Measurements from ENCODE around the gene MYO10.

The MYO10 gene

DNA sequence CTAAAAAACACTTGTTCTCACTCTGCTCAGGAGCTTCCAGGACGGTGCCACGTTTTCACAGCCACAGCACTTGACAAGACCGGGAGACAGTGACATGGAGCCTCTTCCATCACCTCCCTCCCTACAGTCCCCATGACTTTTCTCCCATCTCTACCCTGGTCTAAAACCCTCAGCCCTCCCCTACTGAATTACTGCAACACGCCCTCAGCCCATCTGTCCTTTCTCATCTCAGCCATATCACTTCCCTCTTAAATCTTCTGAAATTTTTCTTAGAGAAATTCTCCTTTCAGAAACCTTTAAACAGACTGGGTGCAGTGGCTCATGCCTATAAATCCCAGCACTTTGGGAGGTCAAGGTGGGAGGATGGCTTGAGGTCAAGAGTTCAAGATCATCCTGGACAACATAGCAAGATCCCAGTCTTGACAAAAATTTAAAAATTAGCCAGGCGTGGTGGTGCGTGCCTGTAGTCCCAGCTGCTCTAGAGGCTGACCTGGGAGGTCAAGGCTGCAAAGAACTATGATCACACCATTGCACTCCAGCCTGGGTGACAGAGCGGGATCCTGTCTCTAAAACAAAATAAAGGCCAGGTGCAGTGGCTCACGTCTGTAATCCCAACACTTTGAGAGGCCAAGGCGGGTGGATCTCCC lies 125.8 kb downstream of the MYO10 start:
- Histone ChIP-seq H3K36me3 (ENCODE audit: control insufficient read depth in 2 of 2, insufficient read depth in 2 of 2, low read length in 2 of 2) (no peaks in the 10 kb centered on the region), H3K9me3 (ENCODE audit: control insufficient read depth in 2 of 2, low read length in 2 of 2) (no peaks in the 10 kb centered on the region), H3K27ac (ENCODE audit: low read length) (no peak overlapping the region), H3K4me1 (ENCODE audit: control insufficient read depth, insufficient read depth, low read length) (peaks cover 5% of the 10 kb centered on the region), H3K4me3 (ENCODE audit: low read length in 2 of 2) (peak overlapping the region in 1 of 2 donors; percentile 35), H3K9ac (ENCODE audit: low read length in 2 of 2) (no peak overlapping the region), H3K27me3 (ENCODE audit: control insufficient read depth in 1 of 2, insufficient read depth in 2 of 2, low read length in 2 of 2) (no peaks in the 10 kb centered on the region)

DNA sequence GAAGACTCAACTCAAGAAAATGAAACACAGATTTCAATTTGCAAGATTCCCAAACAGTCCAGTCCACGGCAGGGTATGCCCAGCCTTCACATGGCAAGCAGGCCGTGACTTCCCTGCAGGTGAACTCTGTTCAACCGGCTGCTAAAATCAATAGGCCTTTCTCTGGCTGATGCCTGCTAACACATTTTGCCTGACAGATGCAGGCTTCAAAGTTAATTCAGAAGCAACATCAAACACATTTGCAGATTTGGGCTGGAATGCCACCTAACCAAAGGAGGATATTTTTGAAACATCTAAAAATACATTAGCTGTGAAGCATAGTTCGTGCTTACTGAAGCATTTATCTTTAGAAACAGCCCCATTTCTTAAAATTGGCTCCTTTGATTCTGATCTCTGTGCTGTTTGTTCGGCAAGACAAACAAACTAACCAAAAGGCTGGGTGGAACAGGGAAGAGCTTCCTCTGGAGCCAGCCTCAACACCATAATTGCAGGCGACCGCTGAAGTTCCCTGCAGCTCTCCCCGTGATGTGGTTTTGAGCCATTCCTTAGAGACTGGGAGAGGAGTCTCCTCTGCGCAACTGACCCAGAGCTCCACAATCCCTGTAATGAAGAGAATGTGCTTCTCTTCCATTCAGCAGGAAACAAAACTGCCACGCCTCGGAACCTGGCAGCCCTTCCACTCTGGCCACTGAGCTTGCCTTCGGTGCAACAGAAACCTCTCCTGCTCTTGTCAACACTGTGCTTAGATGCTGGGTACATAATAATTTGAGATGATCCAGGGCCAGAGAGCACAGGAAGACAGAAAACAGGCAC lies 126.5 kb downstream of the MYO10 start:
- Histone ChIP-seq H3K9me3 (ENCODE audit: control insufficient read depth in 2 of 2, low read length in 2 of 2) (no peaks in the 10 kb centered on the region), H3K36me3 (ENCODE audit: control insufficient read depth in 2 of 2, insufficient read depth in 2 of 2, low read length in 2 of 2) (no peaks in the 10 kb centered on the region), H3K4me3 (ENCODE audit: low read length in 2 of 2) (peak overlapping the region in 1 of 2 donors; percentile 35), H3K9ac (ENCODE audit: low read length in 2 of 2) (no peak overlapping the region), H3K27ac (ENCODE audit: low read length) (no peak overlapping the region), H3K27me3 (ENCODE audit: control insufficient read depth in 1 of 2, insufficient read depth in 2 of 2, low read length in 2 of 2) (no peaks in the 10 kb centered on the region), H3K4me1 (ENCODE audit: control insufficient read depth, insufficient read depth, low read length) (peaks cover 5% of the 10 kb centered on the region)

- Histone ChIP-seq H3K9me3 (ENCODE audit: control insufficient read depth in 2 of 2, low read length in 2 of 2) (no peaks in the 10 kb centered on the region), H3K4me3 (ENCODE audit: low read length in 2 of 2) (no peak overlapping the region), H3K27me3 (ENCODE audit: control insufficient read depth in 1 of 2, insufficient read depth in 2 of 2, low read length in 2 of 2) (no peaks in the 10 kb centered on the region), H3K36me3 (ENCODE audit: control insufficient read depth in 2 of 2, insufficient read depth in 2 of 2, low read length in 2 of 2) (no peaks in the 10 kb centered on the region), H3K27ac (ENCODE audit: low read length) (no peak overlapping the region), H3K4me1 (ENCODE audit: control insufficient read depth, insufficient read depth, low read length) (peaks cover 5% of the 10 kb centered on the region), H3K9ac (ENCODE audit: low read length in 2 of 2) (no peak overlapping the region)
Measured at GRCh38 chr5:16809010-16809394, 127.1 kb downstream of the MYO10 start.

DNA sequence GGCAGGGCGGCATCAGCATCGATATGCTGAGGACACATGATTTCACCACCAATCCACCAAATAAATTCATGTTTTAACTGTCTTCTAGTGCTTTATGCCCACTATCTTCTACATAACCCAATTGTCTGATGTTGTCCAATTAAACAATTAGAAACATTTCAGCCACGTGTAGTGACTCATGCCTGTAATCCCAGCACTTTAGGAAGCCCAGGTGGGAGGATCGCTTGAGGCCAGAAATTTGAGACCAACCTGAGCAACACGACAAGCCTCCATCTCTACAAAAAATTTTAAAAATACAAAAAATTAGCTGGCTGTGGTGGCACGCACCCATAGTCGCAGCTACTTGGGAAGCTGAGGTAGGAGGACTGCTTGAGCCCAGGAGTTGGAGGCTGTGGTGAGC lies 128.1 kb downstream of the MYO10 start:
- Histone ChIP-seq H3K9me3 (ENCODE audit: control insufficient read depth in 2 of 2, low read length in 2 of 2) (no peaks in the 10 kb centered on the region), H3K9ac (ENCODE audit: low read length in 2 of 2) (no peak overlapping the region), H3K27me3 (ENCODE audit: control insufficient read depth in 1 of 2, insufficient read depth in 2 of 2, low read length in 2 of 2) (no peaks in the 10 kb centered on the region), H3K27ac (ENCODE audit: low read length) (no peak overlapping the region), H3K36me3 (ENCODE audit: control insufficient read depth in 2 of 2, insufficient read depth in 2 of 2, low read length in 2 of 2) (no peaks in the 10 kb centered on the region), H3K4me3 (ENCODE audit: low read length in 2 of 2) (no peak overlapping the region), H3K4me1 (ENCODE audit: control insufficient read depth, insufficient read depth, low read length) (peaks cover 5% of the 10 kb centered on the region)

GRCh38 chr5:16807547-16807864 lies 128.6 kb downstream of the MYO10 start:
- Histone ChIP-seq H3K9ac (ENCODE audit: low read length in 2 of 2) (no peak overlapping the region), H3K27me3 (ENCODE audit: control insufficient read depth in 1 of 2, insufficient read depth in 2 of 2, low read length in 2 of 2) (no peaks in the 10 kb centered on the region), H3K4me3 (ENCODE audit: low read length in 2 of 2) (no peak overlapping the region), H3K4me1 (ENCODE audit: control insufficient read depth, insufficient read depth, low read length) (peaks cover 5% of the 10 kb centered on the region), H3K36me3 (ENCODE audit: control insufficient read depth in 2 of 2, insufficient read depth in 2 of 2, low read length in 2 of 2) (no peaks in the 10 kb centered on the region), H3K27ac (ENCODE audit: low read length) (no peak overlapping the region), H3K9me3 (ENCODE audit: control insufficient read depth in 2 of 2, low read length in 2 of 2) (no peaks in the 10 kb centered on the region)

DNA sequence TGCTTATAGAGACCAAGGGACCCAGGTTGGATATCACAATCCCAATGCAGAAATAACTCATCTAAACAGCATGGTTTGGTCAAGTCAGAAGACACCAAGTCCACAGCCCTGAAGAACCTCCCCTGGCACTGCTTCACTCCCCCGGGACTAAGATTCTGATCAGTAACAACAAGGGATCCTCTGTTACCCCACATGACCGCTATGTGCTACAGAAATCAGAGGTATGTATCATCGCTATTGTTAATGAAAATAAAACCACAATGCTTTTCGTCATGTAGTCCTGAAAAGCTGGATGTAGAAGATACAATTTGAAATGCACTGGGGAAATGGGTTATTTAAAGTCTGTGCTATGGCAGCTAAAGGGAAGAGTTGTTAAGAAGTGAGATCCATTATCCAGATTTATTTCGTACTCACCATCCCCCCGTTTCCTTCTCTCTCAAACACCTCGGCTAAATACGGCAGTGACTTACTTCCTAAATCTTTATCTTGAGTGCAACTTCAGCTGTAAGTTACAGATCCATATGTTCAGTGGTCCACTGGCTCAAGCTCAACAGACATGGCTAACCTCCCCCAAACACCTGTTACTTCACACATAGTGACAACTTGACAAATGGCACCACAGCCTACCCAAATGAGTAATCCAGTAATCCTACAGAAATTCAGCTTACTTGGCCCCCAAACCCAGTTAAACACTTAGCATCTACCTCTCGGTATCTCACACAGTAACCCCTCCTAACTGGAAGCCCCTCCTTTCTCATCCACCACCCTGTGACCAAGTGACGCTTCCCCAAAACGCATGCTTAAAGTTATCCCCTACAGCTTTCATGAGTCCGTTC lies 129.2 kb downstream of the MYO10 start:
- Histone ChIP-seq H3K9ac (ENCODE audit: low read length in 2 of 2) (no peak overlapping the region), H3K4me3 (ENCODE audit: low read length in 2 of 2) (no peak overlapping the region), H3K27me3 (ENCODE audit: control insufficient read depth in 1 of 2, insufficient read depth in 2 of 2, low read length in 2 of 2) (no peaks in the 10 kb centered on the region), H3K36me3 (ENCODE audit: control insufficient read depth in 2 of 2, insufficient read depth in 2 of 2, low read length in 2 of 2) (no peaks in the 10 kb centered on the region), H3K27ac (ENCODE audit: low read length) (no peak overlapping the region), H3K9me3 (ENCODE audit: control insufficient read depth in 2 of 2, low read length in 2 of 2) (no peaks in the 10 kb centered on the region), H3K4me1 (ENCODE audit: control insufficient read depth, insufficient read depth, low read length) (peaks cover 5% of the 10 kb centered on the region)

- Histone ChIP-seq H3K27ac (ENCODE audit: low read length) (no peak overlapping the region), H3K4me3 (ENCODE audit: low read length in 2 of 2) (no peak overlapping the region), H3K36me3 (ENCODE audit: control insufficient read depth in 2 of 2, insufficient read depth in 2 of 2, low read length in 2 of 2) (no peaks in the 10 kb centered on the region), H3K9me3 (ENCODE audit: control insufficient read depth in 2 of 2, low read length in 2 of 2) (no peaks in the 10 kb centered on the region), H3K9ac (ENCODE audit: low read length in 2 of 2) (no peak overlapping the region), H3K27me3 (ENCODE audit: control insufficient read depth in 1 of 2, insufficient read depth in 2 of 2, low read length in 2 of 2) (no peaks in the 10 kb centered on the region), H3K4me1 (ENCODE audit: control insufficient read depth, insufficient read depth, low read length) (peaks cover 5% of the 10 kb centered on the region)
Measured at GRCh38 chr5:16805486-16805885, 130.6 kb downstream of the MYO10 start.

DNA sequence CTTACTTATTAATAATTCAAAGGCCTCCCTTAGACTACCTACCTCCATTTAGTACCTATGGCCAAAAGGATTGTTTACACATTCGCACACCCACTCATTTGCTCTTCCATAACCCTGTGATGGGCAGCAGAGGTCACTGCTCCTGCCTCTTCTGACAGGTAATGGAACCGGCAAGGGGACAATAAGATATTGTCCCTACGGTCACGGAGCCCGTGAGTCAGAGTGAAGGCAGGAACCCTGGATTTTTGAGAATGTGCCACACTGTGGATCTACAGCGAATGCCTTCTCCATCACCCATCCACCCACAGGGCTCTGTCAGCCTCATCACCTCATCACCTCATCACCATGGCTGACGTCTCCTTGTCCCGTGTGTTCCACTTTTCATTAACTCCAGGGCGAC lies 132.3 kb downstream of the MYO10 start:
- Histone ChIP-seq H3K27ac (ENCODE audit: low read length) (no peak overlapping the region), H3K4me3 (ENCODE audit: low read length in 2 of 2) (no peak overlapping the region), H3K27me3 (ENCODE audit: control insufficient read depth in 1 of 2, insufficient read depth in 2 of 2, low read length in 2 of 2) (no peaks in the 10 kb centered on the region), H3K9me3 (ENCODE audit: control insufficient read depth in 2 of 2, low read length in 2 of 2) (no peaks in the 10 kb centered on the region), H3K9ac (ENCODE audit: low read length in 2 of 2) (no peak overlapping the region), H3K36me3 (ENCODE audit: control insufficient read depth in 2 of 2, insufficient read depth in 2 of 2, low read length in 2 of 2) (no peaks in the 10 kb centered on the region), H3K4me1 (ENCODE audit: control insufficient read depth, insufficient read depth, low read length) (peaks cover 5% of the 10 kb centered on the region)

DNA sequence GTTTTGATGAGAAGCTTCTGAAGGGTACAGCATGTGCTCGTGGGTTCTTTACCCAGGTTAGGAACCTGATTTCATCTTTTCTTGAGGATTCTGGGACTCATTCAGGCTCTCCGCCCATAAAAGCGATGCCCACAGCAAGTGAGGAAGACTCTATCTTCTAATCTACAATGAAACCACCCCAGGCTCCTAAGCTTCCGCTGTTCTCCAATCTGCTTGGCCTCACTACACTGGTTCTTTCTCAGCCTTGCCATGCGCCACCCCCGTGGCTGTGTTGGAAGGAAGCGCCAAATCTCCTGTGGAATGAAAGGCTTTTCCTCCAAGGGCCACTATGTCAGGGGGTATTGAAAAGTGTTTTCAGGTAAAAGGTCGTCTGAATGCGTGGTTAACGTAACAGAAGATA lies 135.6 kb downstream of the MYO10 start:
- H3K27me3 ChIP-seq (ENCODE audit: control insufficient read depth in 1 of 2, insufficient read depth in 2 of 2, low read length in 2 of 2): no peaks in the 10 kb centered on the region
- H3K27ac ChIP-seq (ENCODE audit: low read length): no peak overlapping the region
- no peak overlapping the region for H3K4me3 ChIP-seq (ENCODE audit: low read length in 2 of 2)
- no peaks in the 10 kb centered on the region for H3K4me1 ChIP-seq (ENCODE audit: control insufficient read depth, insufficient read depth, low read length)
- H3K9me3 ChIP-seq (ENCODE audit: control insufficient read depth in 2 of 2, low read length in 2 of 2): no peaks in the 10 kb centered on the region
- H3K36me3 ChIP-seq (ENCODE audit: control insufficient read depth in 2 of 2, insufficient read depth in 2 of 2, low read length in 2 of 2): no peaks in the 10 kb centered on the region
- H3K9ac ChIP-seq (ENCODE audit: low read length in 2 of 2): no peak overlapping the region

GRCh38 chr5:16799796-16800195 lies 136.3 kb downstream of the MYO10 start:
- no peak overlapping the region for H3K27ac ChIP-seq (ENCODE audit: low read length)
- no peaks in the 10 kb centered on the region for H3K4me1 ChIP-seq (ENCODE audit: control insufficient read depth, insufficient read depth, low read length)
- no peaks in the 10 kb centered on the region for H3K27me3 ChIP-seq (ENCODE audit: control insufficient read depth in 1 of 2, insufficient read depth in 2 of 2, low read length in 2 of 2)
- H3K9me3 ChIP-seq (ENCODE audit: control insufficient read depth in 2 of 2, low read length in 2 of 2): no peaks in the 10 kb centered on the region
- H3K9ac ChIP-seq (ENCODE audit: low read length in 2 of 2): no peak overlapping the region
- no peak overlapping the region for H3K4me3 ChIP-seq (ENCODE audit: low read length in 2 of 2)
- no peaks in the 10 kb centered on the region for H3K36me3 ChIP-seq (ENCODE audit: control insufficient read depth in 2 of 2, insufficient read depth in 2 of 2, low read length in 2 of 2)
